Measurements from ENCODE around the gene WDFY2. TPM values are rescaled to one million over a fixed set of nuclear protein-coding genes. Genes with fewer than 3 reads are reported as not detected.
A peak's percentile ranks its signal among the peaks of the same experiment; 100 is the strongest.

The WDFY2 gene
- total and polyA plus RNA-seq, 10 of the 15 experiments (the other 5 are each of a cell fraction or from before 2014, with no cell fraction given): 2.1 to 13.0 (median 8.1) TPM

DNA sequence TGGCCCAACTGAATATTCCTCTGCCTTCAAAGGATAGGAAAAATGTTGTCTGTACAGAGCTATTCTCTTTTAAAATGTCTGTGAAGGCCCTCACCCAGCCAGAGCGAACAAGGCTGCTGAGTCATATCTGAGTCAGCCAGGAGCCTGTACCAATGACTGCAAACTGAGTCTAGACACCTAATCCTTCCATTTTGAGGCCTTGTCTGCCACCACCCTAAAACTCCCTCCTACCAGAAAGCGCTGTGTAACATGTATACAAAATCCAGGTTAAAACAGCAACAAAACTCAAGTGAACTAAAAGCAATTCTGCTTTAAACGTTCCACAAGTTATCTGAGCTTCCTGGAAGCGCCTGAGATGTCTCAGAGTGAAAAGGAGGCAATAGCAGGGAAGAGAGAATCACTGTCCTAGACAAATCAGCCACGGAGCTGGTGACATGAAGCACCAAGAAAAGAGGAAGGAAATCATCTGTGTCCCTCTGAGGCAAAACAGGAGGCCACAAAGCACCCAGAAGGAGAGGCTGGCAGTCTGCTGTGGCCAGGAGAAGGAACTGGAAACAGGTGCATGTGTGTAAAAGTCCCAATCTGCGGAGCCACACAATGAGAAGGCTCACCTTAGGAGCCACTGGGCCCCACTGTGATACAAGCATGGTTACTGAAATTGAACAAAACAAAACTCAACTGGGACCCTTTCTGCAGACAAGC lies 209.5 kb downstream of the WDFY2 start (continued):
- TF ChIP-seq, protein P1, sequence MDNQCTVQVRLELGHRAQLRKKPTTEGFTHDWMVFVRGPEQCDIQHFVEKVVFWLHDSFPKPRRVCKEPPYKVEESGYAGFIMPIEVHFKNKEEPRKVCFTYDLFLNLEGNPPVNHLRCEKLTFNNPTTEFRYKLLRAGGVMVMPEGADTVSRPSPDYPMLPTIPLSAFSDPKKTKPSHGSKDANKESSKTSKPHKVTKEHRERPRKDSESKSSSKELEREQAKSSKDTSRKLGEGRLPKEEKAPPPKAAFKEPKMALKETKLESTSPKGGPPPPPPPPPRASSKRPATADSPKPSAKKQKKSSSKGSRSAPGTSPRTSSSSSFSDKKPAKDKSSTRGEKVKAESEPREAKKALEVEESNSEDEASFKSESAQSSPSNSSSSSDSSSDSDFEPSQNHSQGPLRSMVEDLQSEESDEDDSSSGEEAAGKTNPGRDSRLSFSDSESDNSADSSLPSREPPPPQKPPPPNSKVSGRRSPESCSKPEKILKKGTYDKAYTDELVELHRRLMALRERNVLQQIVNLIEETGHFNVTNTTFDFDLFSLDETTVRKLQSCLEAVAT (IDR thresholded peaks at IDR 0.05): no peak
- TF ChIP-seq EP300 (IDR thresholded peaks at IDR 0.05; ENCODE audit: borderline replicate concordance in 1 of 2, control insufficient read depth in 1 of 2, low read depth in 2 of 2, low read length in 2 of 2) (no peak), NFYA (IDR thresholded peaks at IDR 0.05; ENCODE audit: borderline replicate concordance, low read depth, low read length) (no peak), NR2C2 (IDR thresholded peaks at IDR 0.05; ENCODE audit: borderline replicate concordance, control insufficient read depth, insufficient read length, low read depth) (no peak), SP1 (IDR thresholded peaks at IDR 0.05; ENCODE audit: low read depth, low read length) (peak; percentile 21), YY1 (IDR thresholded peaks at IDR 0.05; ENCODE audit: low read depth, low read length) (peak; percentile 65), RUNX3 (IDR thresholded peaks at IDR 0.05; ENCODE audit: low read length) (peak; percentile 84), SMC3 (IDR thresholded peaks at IDR 0.05; ENCODE audit: borderline replicate concordance, low read length) (0 out of 2 replicates have a peak, but pooled peaks have one; percentile 3), NFYB (IDR thresholded peaks at IDR 0.05; ENCODE audit: insufficient read depth, low read depth, low read length) (peak; percentile 55; the same call in 1 of the 2 replicates), CREM (IDR thresholded peaks at IDR 0.05; ENCODE audit: low read depth) (peak; percentile 68), MEF2A (IDR thresholded peaks at IDR 0.05; ENCODE audit: insufficient read depth, low read depth, low read length) (0 out of 2 replicates have a peak, but pooled peaks have one; percentile 20), POLR2AphosphoS2 (IDR thresholded peaks at IDR 0.05; ENCODE audit: low read depth, low read length) (no peak), POLR2A (IDR thresholded peaks at IDR 0.05; ENCODE audit: low read depth, low read length) (0 out of 2 replicates have a peak, but pooled peaks have one; percentile 18), ETV6 (conservative IDR thresholded peaks at IDR 0.05 in 1 of 2, IDR thresholded peaks at IDR 0.05 in 1 of 2; ENCODE audit: borderline replicate concordance in 1 of 2, low read depth in 1 of 2) (peak in 1 of 2 experiments; percentile 82; a peak in 2 of 4 replicates), BHLHE40 (IDR thresholded peaks at IDR 0.05; ENCODE audit: borderline replicate concordance in 1 of 2, low read depth in 2 of 2, low read length in 1 of 2) (peak in 1 of 2 experiments; percentile 30; a peak in 1 of 4 replicates), MTA2 (IDR thresholded peaks at IDR 0.05; ENCODE audit: low read depth) (peak; percentile 61; the same call in 1 of the 2 replicates), ATF7 (IDR thresholded peaks at IDR 0.05; ENCODE audit: low read depth) (0 out of 2 replicates have a peak, but pooled peaks have one; percentile 28), PAX5 (IDR thresholded peaks at IDR 0.05; ENCODE audit: borderline replicate concordance, low read depth, low read length) (peak; percentile 55; the same call in 1 of the 2 replicates), POLR2AphosphoS5 (IDR thresholded peaks at IDR 0.05; ENCODE audit: low read length) (0 out of 2 replicates have a peak, but pooled peaks have one; percentile 45)
- TF ChIP-seq, protein P2, sequence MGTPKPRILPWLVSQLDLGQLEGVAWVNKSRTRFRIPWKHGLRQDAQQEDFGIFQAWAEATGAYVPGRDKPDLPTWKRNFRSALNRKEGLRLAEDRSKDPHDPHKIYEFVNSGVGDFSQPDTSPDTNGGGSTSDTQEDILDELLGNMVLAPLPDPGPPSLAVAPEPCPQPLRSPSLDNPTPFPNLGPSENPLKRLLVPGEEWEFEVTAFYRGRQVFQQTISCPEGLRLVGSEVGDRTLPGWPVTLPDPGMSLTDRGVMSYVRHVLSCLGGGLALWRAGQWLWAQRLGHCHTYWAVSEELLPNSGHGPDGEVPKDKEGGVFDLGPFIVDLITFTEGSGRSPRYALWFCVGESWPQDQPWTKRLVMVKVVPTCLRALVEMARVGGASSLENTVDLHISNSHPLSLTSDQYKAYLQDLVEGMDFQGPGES (IDR thresholded peaks at IDR 0.05): no peak
- TF ChIP-seq, protein P3, sequence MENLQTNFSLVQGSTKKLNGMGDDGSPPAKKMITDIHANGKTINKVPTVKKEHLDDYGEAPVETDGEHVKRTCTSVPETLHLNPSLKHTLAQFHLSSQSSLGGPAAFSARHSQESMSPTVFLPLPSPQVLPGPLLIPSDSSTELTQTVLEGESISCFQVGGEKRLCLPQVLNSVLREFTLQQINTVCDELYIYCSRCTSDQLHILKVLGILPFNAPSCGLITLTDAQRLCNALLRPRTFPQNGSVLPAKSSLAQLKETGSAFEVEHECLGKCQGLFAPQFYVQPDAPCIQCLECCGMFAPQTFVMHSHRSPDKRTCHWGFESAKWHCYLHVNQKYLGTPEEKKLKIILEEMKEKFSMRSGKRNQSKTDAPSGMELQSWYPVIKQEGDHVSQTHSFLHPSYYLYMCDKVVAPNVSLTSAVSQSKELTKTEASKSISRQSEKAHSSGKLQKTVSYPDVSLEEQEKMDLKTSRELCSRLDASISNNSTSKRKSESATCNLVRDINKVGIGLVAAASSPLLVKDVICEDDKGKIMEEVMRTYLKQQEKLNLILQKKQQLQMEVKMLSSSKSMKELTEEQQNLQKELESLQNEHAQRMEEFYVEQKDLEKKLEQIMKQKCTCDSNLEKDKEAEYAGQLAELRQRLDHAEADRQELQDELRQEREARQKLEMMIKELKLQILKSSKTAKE (IDR thresholded peaks at IDR 0.05; ENCODE audit: low read depth, poor library complexity, severe bottlenecking): peak; percentile 54
- TF ChIP-seq, protein P4, sequence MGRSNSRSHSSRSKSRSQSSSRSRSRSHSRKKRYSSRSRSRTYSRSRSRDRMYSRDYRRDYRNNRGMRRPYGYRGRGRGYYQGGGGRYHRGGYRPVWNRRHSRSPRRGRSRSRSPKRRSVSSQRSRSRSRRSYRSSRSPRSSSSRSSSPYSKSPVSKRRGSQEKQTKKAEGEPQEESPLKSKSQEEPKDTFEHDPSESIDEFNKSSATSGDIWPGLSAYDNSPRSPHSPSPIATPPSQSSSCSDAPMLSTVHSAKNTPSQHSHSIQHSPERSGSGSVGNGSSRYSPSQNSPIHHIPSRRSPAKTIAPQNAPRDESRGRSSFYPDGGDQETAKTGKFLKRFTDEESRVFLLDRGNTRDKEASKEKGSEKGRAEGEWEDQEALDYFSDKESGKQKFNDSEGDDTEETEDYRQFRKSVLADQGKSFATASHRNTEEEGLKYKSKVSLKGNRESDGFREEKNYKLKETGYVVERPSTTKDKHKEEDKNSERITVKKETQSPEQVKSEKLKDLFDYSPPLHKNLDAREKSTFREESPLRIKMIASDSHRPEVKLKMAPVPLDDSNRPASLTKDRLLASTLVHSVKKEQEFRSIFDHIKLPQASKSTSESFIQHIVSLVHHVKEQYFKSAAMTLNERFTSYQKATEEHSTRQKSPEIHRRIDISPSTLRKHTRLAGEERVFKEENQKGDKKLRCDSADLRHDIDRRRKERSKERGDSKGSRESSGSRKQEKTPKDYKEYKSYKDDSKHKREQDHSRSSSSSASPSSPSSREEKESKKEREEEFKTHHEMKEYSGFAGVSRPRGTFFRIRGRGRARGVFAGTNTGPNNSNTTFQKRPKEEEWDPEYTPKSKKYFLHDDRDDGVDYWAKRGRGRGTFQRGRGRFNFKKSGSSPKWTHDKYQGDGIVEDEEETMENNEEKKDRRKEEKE (IDR thresholded peaks at IDR 0.05): no peak

Data from GM12878 (cell line).